Kidney epithelial cell (primary cell): ENCODE results near the gene LLCFC1. TPM values are rescaled to one million over a fixed set of nuclear protein-coding genes. Genes with fewer than 3 reads are reported as not detected.

Experiments used
- DNase-seq: peaks from one replicate; pipeline ENCODE4 v3.0.0-alpha.2; 2010; ENCODE audit warnings: low read depth
- H3K27me3 ChIP-seq: 2 replicates; pipeline ENCODE4 v1.6.0; 2011; ENCODE audit warnings: low read length; ENCODE audit not compliant: control insufficient read depth, insufficient read depth
- H3K36me3 ChIP-seq: 2 replicates; pipeline ENCODE4 v1.5.1; 2011; ENCODE audit warnings: low read length; ENCODE audit not compliant: control insufficient read depth, insufficient read depth
- H3K4me3 ChIP-seq: 2 replicates; pipeline ENCODE4 v1.5.1; 2011; ENCODE audit warnings: low read depth, mild to moderate bottlenecking, control low read depth, low read length
- total RNA-seq: library from RNA; depleted of rRNA; stranded (reverse); fragments of >200 nt; gene quantifications from 2 replicates; pipeline ENCODE4 v1.2.3, GENCODE V29; 2015
- TF ChIP-seq, protein P1 (sequence below): IDR thresholded peaks from 2 replicates; pipeline ENCODE4 v1.5.1; 2011; ENCODE audit warnings: mild to moderate bottlenecking, moderate library complexity, low read length, control low read depth, inconsistent platforms; ENCODE audit not compliant: insufficient read depth, poor library complexity, severe bottlenecking

The LLCFC1 gene
- total RNA-seq, 1 donor from 2014 or later: not detected

DNA sequence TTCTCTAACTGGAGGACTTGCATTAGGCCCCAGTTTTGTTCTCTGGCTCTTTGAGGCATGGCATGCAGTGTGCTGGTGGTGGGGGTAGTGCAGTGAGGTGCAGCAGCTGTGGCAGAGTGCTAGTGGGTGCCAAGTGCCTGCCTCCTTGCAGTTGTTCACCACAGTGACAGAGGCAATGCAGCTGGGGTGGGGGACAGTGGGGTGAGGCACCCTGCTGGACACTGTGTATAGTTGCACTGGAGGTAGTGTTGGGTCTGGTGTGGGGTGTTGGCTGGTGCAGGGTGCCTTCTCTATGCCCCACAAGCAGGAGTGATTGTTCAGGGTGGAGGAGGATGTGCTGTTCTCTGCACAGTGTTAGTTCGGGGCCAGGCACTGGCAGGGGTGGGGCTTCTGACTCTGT, 44.5 kb downstream of the LLCFC1 start:
- H3K4me3 ChIP-seq: no peak overlapping the region
- no peaks in the 10 kb centered on the region for H3K36me3 ChIP-seq
- no peak for DNase-seq
- no peaks in the 10 kb centered on the region for H3K27me3 ChIP-seq
- TF ChIP-seq, protein P1, sequence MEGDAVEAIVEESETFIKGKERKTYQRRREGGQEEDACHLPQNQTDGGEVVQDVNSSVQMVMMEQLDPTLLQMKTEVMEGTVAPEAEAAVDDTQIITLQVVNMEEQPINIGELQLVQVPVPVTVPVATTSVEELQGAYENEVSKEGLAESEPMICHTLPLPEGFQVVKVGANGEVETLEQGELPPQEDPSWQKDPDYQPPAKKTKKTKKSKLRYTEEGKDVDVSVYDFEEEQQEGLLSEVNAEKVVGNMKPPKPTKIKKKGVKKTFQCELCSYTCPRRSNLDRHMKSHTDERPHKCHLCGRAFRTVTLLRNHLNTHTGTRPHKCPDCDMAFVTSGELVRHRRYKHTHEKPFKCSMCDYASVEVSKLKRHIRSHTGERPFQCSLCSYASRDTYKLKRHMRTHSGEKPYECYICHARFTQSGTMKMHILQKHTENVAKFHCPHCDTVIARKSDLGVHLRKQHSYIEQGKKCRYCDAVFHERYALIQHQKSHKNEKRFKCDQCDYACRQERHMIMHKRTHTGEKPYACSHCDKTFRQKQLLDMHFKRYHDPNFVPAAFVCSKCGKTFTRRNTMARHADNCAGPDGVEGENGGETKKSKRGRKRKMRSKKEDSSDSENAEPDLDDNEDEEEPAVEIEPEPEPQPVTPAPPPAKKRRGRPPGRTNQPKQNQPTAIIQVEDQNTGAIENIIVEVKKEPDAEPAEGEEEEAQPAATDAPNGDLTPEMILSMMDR: no peak

- Histone ChIP-seq H3K4me3 (no peak overlapping the region), H3K27me3 (no peaks in the 10 kb centered on the region), H3K36me3 (no peaks in the 10 kb centered on the region)
- TF ChIP-seq, protein P1: no peak
- DNase-seq: no peak
Observed at GRCh38 chr7:142984297-142984696, 45.0 kb downstream of the LLCFC1 start.

Other genes with a start within 250 kb of the LLCFC1 start
- 1.5 and 2.1 TPM in 2 replicates for gene PRSS1, start 190.0 kb upstream of the LLCFC1 start, total RNA-seq
- gene PRSS2, start 168.5 kb upstream of the LLCFC1 start, total RNA-seq: not detected in 2 replicates
- gene EPHB6, start 84.4 kb upstream of the LLCFC1 start, total RNA-seq: 3.3 and 7.7 TPM in 2 replicates
- gene TRPV6, start 53.7 kb upstream of the LLCFC1 start, total RNA-seq: 7.6 and 10.6 TPM in 2 replicates
- gene TRPV5, start 5.7 kb upstream of the LLCFC1 start, total RNA-seq: not detected in 2 replicates
- not detected in 2 replicates for gene KEL, start 22.9 kb downstream of the LLCFC1 start, total RNA-seq
- gene OR9A2, start 87.6 kb downstream of the LLCFC1 start, total RNA-seq: not detected in 2 replicates
- gene OR6V1, start 112.9 kb downstream of the LLCFC1 start, total RNA-seq: not detected in 2 replicates
- not detected in 2 replicates for gene PIP, start 192.6 kb downstream of the LLCFC1 start, total RNA-seq
- gene TAS2R39, start 243.9 kb downstream of the LLCFC1 start, total RNA-seq: not detected in 2 replicates